PC-3 (cell line): ENCODE data around the gene PRAMEF2. TPM values are rescaled to one million over a fixed set of nuclear protein-coding genes. Genes with fewer than 3 reads are reported as not detected.
"Not testable (repeated sequence)": the region's sequence is repeated elsewhere in the genome, so short reads cannot be mapped to it uniquely, and the experiment has no call there.

Experiments used
- ATAC-seq: fragments of 200-7000 bp; cut with Tn5 transposase; 2 replicates; pipeline ENCODE4 v1.9.1; 2020; ENCODE audit warnings: mild to moderate bottlenecking, moderate library complexity
- Bru-seq: library from RNA; stranded (reverse); fragments of 400-500 nt; gene quantifications from one replicate; lab custom pipeline; 2021; lab: Mats Ljungman, UMichigan
- BruChase-seq, 2 experiments: library from RNA; stranded (reverse); fragments of 400-500 nt; gene quantifications; one replicate each; lab custom pipeline; 2021; lab: Mats Ljungman, UMichigan
- BruUV-seq: library from RNA; stranded (reverse); fragments of 400-500 nt; replicated peaks from 2 replicates; lab custom pipeline; 2021; lab: Mats Ljungman, UMichigan
- CTCF ChIA-PET: fragments of 300-600 bp; sonication (Branson Sonifier 250); formaldehyde crosslinking; loops from one replicate; lab custom pipeline; 2022; ENCODE audit warnings: antibody characterized with exemption; lab: Charles Lee
- POLR2A ChIA-PET: fragments of 300-600 bp; sonication (Branson Sonifier 250); formaldehyde crosslinking; loops from one replicate; lab custom pipeline; 2022; ENCODE audit warnings: antibody characterized with exemption; ENCODE audit not compliant: unreplicated experiment; lab: Charles Lee
- DNase-seq: peaks from one replicate; pipeline ENCODE4 v3.0.0-alpha.2; 2015
- H2AFZ ChIP-seq: fragments of 300-600 bp; sonication (generic); 2 replicates; pipeline ENCODE4 v1.6.0; 2016; ENCODE audit warnings: antibody characterized with exemption, low read length
- H3F3A ChIP-seq: fragments of 300-600 bp; sonication (generic); one replicate; pipeline ENCODE4 v1.6.0; 2017; ENCODE audit warnings: antibody characterized with exemption, low read length, control low read depth, mild to moderate bottlenecking; ENCODE audit not compliant: unreplicated experiment
- H3K27ac ChIP-seq: fragments of 300-600 bp; sonication (generic); 2 replicates; pipeline ENCODE4 v1.5.1; 2016; ENCODE audit warnings: mild to moderate bottlenecking, low read length
- H3K27me3 ChIP-seq: fragments of 300-600 bp; sonication (generic); 2 replicates; pipeline ENCODE4 v1.6.1; 2016; ENCODE audit warnings: low read length, mixed read lengths
- H3K36me3 ChIP-seq: fragments of 300-600 bp; sonication (generic); 2 replicates; pipeline ENCODE4 v1.6.1; 2016; ENCODE audit warnings: low read depth, mixed run types, low read length, mixed read lengths
- H3K4me1 ChIP-seq: fragments of 300-600 bp; sonication (generic); 2 replicates; pipeline ENCODE4 v1.5.1; 2016; ENCODE audit warnings: low read length; ENCODE audit not compliant: insufficient read depth
- H3K4me2 ChIP-seq: fragments of 300-600 bp; sonication (generic); 2 replicates; pipeline ENCODE4 v1.6.0; 2016; ENCODE audit warnings: low read length
- H3K4me3 ChIP-seq: fragments of 300-600 bp; sonication (generic); 2 replicates; pipeline ENCODE4 v1.5.1; 2016; ENCODE audit warnings: mild to moderate bottlenecking, low read length, mixed read lengths
- H3K79me2 ChIP-seq: fragments of 300-600 bp; sonication (generic); 2 replicates; pipeline ENCODE4 v1.6.1; 2017; ENCODE audit warnings: low read length, mixed read lengths
- H3K9ac ChIP-seq: fragments of 300-600 bp; sonication (generic); 2 replicates; pipeline ENCODE4 v1.6.0; 2016; ENCODE audit warnings: mild to moderate bottlenecking, low read length
- H3K9me2 ChIP-seq: fragments of 300-600 bp; sonication (generic); replicated peaks from 2 replicates; pipeline ENCODE4 v1.6.1; 2016; ENCODE audit warnings: mixed run types, low read length, mixed read lengths
- H3K9me3 ChIP-seq: fragments of 300-600 bp; sonication (generic); 2 replicates; pipeline ENCODE4 v1.6.1; 2016; ENCODE audit warnings: low read length, mixed read lengths
- H4K20me1 ChIP-seq: fragments of 300-600 bp; sonication (generic); 2 replicates; pipeline ENCODE4 v1.6.1; 2016; ENCODE audit warnings: low read length, mixed read lengths
- EZH2 ChIP-seq: fragments of 300-600 bp; sonication (generic); IDR thresholded peaks from one replicate; pipeline ENCODE4 v1.6.1; 2017; ENCODE audit warnings: antibody characterized with exemption, mild to moderate bottlenecking, low read length; ENCODE audit not compliant: unreplicated experiment
- EZH2phosphoT487 ChIP-seq: fragments of 300-600 bp; sonication (generic); IDR thresholded peaks from 2 replicates; pipeline ENCODE4 v1.6.1; 2018; ENCODE audit warnings: mild to moderate bottlenecking, antibody characterized with exemption, low read length, borderline replicate concordance
- intact Hi-C: fragments of 100-400 bp; cut with micrococcal nuclease; formaldehyde crosslinking; loops from 2 replicates; pipeline ENCODE4 v1.9.0; 2023
- long read RNA-seq: library from polyadenylated mRNA; unstranded; transcript quantifications from one replicate; pipeline ENCODE4 v2.0.0, GENCODE V29; 2021; ENCODE audit not compliant: unreplicated experiment
- total RNA-seq: library from RNA; depleted of rRNA; stranded (reverse); fragments of >200 nt; gene quantifications from 2 replicates; pipeline ENCODE4 v1.2.3, GENCODE V29; 2014; rRNA removed
- TF ChIP-seq, protein P1 (sequence below): fragments of 300-600 bp; sonication (generic); conservative IDR thresholded peaks from 2 replicates; pipeline ENCODE4 v1.5.1; 2017; ENCODE audit warnings: antibody characterized with exemption, low read depth, mild to moderate bottlenecking, low read length

PRAMEF2 gene, protein sequence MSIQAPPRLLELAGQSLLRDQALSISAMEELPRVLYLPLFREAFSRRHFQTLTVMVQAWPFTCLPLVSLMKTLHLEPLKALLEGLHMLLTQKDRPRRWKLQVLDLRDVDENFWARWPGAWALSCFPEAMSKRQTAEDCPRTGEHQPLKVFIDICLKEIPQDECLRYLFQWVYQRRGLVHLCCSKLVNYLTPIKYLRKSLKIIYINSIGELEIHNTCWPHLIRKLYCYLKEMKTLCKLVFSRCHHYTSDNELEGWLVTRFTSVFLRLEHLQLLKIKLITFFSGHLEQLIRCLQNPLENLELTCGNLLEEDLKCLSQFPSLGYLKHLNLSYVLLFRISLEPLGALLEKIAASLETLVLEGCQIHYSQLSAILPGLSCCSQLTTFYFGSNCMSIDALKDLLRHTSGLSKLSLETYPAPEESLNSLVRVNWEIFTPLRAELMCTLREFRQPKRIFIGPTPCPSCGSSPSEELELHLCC
- total RNA-seq (not detected in 2 replicates), Bru-seq, nascent RNA (not detected), BruChase-seq, experiment 1, labeled RNA remaining after a 6-hour chase (not detected), BruChase-seq, experiment 2, labeled RNA remaining after a 2-hour chase (not detected)
- long read RNA-seq, result 0 reads

DNA sequence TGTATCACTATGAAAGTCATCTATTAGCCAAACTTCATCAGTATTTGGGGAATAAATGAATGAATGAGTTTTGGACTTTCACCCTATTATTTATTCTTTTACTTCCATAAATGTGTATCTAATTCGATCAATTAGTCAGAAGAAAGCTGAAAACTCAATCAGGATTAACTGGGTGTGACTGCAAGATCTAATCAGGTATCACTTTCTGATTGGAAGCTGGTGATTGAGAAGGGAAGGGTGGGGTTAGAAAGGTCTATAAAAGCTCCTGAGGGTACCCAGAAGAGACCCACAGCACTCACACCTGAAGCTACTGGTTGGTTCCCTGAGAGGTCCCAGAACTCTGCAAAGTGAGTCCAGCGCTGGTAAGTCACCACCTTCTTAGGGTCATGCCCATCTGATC is at the start of gene PRAMEF2:
Gene PRAMEF2, plus strand, starts transcription at position 301 of the 400 bp plus-strand sequence. CDS start 1,924 bp downstream, outside the sequence.
- DNase-seq, H3K36me3 ChIP-seq, ATAC-seq, BruUV-seq, POLR2A ChIA-PET, H3K4me1 ChIP-seq, H3K27me3 ChIP-seq, H3K4me3 ChIP-seq, CTCF ChIA-PET, H3K9me2 ChIP-seq, H3K79me2 ChIP-seq, H3K9ac ChIP-seq, H3F3A ChIP-seq, H4K20me1 ChIP-seq, H2AFZ ChIP-seq, H3K27ac ChIP-seq, H3K4me2 ChIP-seq, H3K9me3 ChIP-seq, intact Hi-C loops: not testable (repeated sequence)

DNA sequence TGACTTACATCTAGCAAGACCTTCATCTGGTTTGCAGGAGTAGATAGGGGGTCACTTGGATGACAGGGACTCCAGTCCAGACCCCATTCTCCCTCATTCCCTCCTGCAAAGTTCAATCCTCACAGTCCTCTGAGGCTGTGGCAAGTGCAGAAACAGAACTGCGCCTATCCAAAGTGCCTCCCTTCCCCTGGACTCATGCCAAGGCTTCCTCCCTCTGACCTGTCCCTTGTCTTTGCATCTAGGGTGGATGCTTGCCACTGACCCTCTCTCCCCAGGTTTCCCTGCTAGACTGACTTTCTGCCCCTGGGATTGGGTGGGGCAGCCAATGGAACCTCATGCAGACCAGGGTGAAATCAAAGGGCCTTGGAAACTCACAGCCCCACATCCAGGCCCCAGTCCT is 47.0 kb upstream of the PRAMEF2 start:
- Histone ChIP-seq H3K9me3 (no peaks in the 10 kb centered on the region), H4K20me1 (no peaks in the 10 kb centered on the region), H3K9ac (no peak overlapping the region), H3K27ac (no peak overlapping the region), H3K4me1 (no peaks in the 10 kb centered on the region), H3K4me2 (no peak overlapping the region), H3K36me3 (no peaks in the 10 kb centered on the region), H3K79me2 (no peaks in the 10 kb centered on the region), H3K4me3 (no peak overlapping the region), H3K27me3 (peaks cover 24% of the 10 kb centered on the region), H2AFZ (no peak overlapping the region), H3K9me2 (no peaks in the 10 kb centered on the region), H3F3A (no peaks in the 10 kb centered on the region)
- TF ChIP-seq EZH2 (no peak), EZH2phosphoT487 (no peak)
- TF ChIP-seq, protein P1, sequence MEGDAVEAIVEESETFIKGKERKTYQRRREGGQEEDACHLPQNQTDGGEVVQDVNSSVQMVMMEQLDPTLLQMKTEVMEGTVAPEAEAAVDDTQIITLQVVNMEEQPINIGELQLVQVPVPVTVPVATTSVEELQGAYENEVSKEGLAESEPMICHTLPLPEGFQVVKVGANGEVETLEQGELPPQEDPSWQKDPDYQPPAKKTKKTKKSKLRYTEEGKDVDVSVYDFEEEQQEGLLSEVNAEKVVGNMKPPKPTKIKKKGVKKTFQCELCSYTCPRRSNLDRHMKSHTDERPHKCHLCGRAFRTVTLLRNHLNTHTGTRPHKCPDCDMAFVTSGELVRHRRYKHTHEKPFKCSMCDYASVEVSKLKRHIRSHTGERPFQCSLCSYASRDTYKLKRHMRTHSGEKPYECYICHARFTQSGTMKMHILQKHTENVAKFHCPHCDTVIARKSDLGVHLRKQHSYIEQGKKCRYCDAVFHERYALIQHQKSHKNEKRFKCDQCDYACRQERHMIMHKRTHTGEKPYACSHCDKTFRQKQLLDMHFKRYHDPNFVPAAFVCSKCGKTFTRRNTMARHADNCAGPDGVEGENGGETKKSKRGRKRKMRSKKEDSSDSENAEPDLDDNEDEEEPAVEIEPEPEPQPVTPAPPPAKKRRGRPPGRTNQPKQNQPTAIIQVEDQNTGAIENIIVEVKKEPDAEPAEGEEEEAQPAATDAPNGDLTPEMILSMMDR, result no peak
- CTCF ChIA-PET, result no interaction called here
- ATAC-seq (no peak), DNase-seq (no peak)
- no TSS peak for BruUV-seq
- intact Hi-C loops, result no loop called here
- POLR2A ChIA-PET, result no interaction called here

DNA sequence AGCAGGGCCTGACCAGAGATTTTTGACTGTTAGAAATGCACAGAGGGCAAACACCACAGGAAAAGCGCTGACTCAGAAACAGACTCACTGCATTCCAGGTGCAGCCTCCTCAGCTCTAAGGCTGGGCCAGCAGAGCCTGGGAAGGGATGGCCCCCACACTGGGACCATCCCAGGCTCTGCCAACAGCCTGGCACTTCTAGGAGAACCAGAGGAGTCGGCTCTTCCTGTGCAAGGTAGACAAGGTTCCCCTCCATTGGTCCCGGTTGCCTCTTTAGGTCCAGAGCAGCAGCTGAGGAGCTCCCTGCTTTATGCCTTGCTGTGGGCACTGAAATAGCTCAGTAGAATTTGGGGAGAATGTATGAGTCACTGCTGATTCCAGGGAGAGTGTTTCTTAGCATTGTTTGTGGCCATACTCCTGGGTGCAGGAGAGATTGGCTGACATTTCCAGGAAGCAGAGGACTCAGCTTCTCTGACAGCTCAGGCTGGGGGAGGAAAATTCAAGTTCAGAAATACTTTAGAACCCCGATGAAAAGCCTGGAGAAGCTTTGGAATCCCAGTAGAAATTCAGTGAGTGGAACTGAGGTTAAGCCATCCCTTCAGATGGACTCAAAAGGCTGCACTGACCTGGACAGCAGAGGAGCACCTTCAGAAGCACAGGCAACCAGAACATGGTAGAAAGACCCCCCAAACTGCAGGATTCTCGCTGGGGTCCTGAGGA is 46.0 kb upstream of the PRAMEF2 start:
- no TSS peak for BruUV-seq
- H2AFZ ChIP-seq, result no peak overlapping the region
- no peak overlapping the region for H3K4me2 ChIP-seq
- no peaks in the 10 kb centered on the region for H3K9me3 ChIP-seq
- DNase-seq (peak; percentile 6), ATAC-seq (no peak)
- no peaks in the 10 kb centered on the region for H3K79me2 ChIP-seq
- intact Hi-C loops, result no loop called here
- TF ChIP-seq EZH2phosphoT487, result no peak
- H3K9ac ChIP-seq, result no peak overlapping the region
- no peaks in the 10 kb centered on the region for H3F3A ChIP-seq
- H3K9me2 ChIP-seq, result no peaks in the 10 kb centered on the region
- H3K4me1 ChIP-seq, result no peaks in the 10 kb centered on the region
- H3K27ac ChIP-seq, result no peak overlapping the region
- no peaks in the 10 kb centered on the region for H4K20me1 ChIP-seq
- peaks cover 24% of the 10 kb centered on the region for H3K27me3 ChIP-seq
- ChIA-PET CTCF (no interaction called here), POLR2A (no interaction called here)
- no peak overlapping the region for H3K4me3 ChIP-seq
- no peaks in the 10 kb centered on the region for H3K36me3 ChIP-seq
